Renal cortical epithelial cell (primary cell): ENCODE results near the gene PMEPA1. TPM values are rescaled to one million over a fixed set of nuclear protein-coding genes. Genes with fewer than 3 reads are reported as not detected.
A peak's percentile ranks its signal among the peaks of the same experiment; 100 is the strongest.

ENCODE experiments used
- DNase-seq: peaks from one replicate; pipeline ENCODE4 v3.0.0-alpha.2; 2011; ENCODE audit warnings: low read depth
- total RNA-seq: library from RNA; depleted of rRNA; stranded (reverse); fragments of >200 nt; gene quantifications from 2 replicates; pipeline ENCODE4 v1.2.3, GENCODE V29; 2014

Gene PMEPA1
- total RNA-seq: 99.2 and 159 TPM in 2 replicates

- peak; percentile 80 for DNase-seq
These were observed at the start of gene PMEPA1 for GRCh38 chr20:57709823-57710799. PMEPA1 (minus strand) TSS chr20:57710015; CDS start chr20:57709582, 433 bp downstream.

DNA sequence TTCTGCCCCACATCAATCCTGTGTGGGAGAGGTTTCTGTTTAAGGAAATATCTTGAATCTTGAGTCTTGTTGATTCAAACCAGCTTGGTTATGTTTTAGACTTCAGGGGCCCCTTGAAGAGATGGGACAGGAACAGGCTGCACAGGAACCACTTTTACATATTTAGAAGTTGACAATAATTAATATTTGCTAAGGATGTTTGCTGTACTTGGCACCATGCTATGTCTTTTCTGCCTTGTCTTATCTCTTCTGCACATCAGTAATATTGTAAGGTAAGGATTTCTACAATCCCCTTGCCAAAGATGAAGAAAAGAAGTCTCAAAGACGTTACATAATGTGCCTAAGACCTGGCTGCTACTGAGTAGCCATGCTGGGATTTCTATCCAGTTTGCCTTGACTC lies 48.0 kb upstream of the PMEPA1 start:
- no peak for DNase-seq

DNA sequence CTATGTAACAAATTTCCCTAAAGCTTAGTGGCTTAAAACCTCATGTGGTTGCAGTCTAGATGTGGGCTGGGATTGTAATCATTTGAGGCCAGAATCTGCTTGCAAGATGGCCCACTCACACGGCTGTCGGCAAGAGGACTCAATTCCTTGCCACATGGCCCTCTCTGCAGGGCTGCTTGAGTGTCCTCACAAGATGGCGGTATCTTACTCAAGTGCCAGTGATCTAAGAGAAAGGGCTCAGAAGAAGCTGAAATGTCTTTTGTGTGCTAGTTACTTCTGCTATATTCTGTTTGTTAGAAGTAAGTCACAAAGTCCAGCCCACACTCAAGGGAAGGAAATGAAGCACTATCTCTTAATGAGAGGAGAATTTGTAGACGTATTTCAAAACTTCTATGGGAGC lies 47.1 kb upstream of the PMEPA1 start:
- no peak for DNase-seq

DNA sequence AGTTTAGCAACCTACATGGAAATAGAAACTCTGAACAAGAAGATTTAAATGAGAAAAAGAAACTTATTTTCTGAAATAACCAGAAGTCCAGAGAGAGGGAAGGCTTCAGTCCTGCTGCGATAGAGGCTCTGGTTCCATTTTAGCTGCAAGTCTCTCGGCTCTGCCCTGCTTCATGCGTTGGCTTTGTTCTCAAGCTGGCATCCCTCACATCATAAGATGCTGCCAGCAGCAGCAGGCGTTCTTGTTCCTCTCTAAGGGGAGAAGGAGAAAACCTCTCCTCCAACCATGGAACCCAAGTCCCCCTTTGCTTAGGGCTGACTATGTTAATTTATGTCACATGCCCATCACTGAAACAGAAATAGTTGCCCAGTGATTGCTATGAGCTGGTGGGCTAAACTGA lies 46.4 kb upstream of the PMEPA1 start:
- DNase-seq: no peak

DNA sequence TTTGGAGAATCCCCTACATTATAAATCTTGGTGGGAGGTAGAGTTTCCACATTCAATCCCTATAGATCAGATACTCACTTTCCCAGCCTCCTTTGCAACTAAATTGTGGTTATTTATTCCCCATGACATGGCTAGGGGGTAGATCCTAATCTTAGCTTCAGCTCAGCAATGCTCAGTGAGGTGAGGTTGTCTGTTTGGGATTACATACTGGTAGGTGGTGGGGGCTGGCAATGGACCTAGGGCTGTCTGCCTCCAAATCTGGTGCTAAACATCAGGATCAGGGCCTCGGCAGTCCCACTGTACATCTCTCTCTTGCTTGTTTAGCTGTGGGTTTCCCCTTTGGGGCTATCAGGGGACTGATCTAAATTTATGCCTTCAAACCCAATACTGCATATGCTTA lies 45.8 kb upstream of the PMEPA1 start:
- DNase-seq: no peak

DNA sequence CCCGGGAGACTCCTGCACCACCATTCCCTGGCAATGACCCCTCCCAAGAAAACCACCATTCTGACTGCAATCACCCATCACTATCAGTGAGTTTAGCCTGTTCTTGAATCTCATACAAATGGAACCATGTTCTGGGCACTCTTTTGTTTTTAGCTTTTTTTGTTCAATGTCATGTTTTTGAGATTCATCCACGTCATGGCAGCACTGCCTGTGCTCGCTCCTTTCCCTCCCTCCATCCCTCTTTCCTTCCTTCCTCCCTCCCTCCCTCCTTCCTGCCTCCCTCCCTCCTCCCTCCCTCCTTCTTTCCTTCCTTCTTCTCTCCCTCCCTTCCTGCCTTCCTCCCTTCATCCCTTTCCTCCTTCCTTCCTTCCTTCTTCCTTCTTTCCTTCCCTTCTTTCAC lies 44.4 kb upstream of the PMEPA1 start:
- DNase-seq: no peak

- no peak for DNase-seq
These were observed 43.7 kb upstream of the PMEPA1 start for GRCh38 chr20:57753332-57754164.

GRCh38 chr20:57751411-57751810 lies 41.6 kb upstream of the PMEPA1 start:
- DNase-seq: no peak

DNA sequence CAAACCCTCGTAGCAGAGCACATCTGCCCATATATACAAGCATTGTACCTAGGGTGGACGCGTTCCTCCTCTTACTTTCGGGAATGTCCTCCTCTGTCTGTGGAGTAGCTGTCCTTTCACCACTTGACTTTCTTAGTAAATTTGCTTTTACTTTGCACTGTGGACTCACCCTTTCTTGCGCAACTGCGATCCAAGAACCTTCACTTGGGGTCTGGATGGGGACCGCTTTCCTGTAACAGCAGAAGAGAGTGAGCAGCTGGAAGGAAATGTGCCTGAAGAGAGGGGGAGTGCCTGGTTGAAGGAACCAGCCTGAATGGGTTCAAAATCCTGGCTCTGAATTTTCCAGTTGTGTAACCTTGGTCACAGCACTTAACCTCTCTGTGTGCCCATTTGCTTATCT lies 40.1 kb upstream of the PMEPA1 start:
- DNase-seq: no peak

- DNase-seq: peak; percentile 41
These were observed 39.4 kb upstream of the PMEPA1 start for GRCh38 chr20:57749131-57749690.

- DNase-seq: peak; percentile 93
These were observed 38.9 kb upstream of the PMEPA1 start for GRCh38 chr20:57748601-57749130.

- DNase-seq: no peak
These were observed 38.2 kb upstream of the PMEPA1 start for GRCh38 chr20:57747861-57748481.

- DNase-seq: no peak
These were observed 37.1 kb upstream of the PMEPA1 start for GRCh38 chr20:57746832-57747404.

- no peak for DNase-seq
These were observed 36.4 kb upstream of the PMEPA1 start for GRCh38 chr20:57746201-57746600.

DNA sequence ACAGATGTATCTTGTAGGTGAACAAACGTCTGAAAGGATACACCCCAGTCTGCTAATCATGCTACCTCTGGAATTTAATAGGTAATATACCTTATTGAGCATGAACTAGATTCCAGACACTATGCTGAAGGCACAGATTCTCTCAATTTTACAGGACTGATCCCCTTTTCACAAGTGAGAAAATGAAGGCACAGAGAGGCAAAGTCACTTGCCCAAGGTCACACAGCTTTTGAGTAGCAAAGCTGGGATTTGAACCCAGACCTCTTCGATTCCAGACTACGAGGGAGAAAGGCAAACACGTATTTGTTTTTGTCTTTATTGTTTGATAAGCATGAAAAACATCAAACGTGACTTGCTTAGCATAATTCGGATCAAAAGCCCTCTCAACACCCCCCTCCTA lies 34.4 kb upstream of the PMEPA1 start:
- no peak for DNase-seq

- no peak for DNase-seq
These were observed 33.8 kb upstream of the PMEPA1 start for GRCh38 chr20:57743450-57744095.

- DNase-seq: no peak
These were observed 32.8 kb upstream of the PMEPA1 start for GRCh38 chr20:57742507-57743181.

DNA sequence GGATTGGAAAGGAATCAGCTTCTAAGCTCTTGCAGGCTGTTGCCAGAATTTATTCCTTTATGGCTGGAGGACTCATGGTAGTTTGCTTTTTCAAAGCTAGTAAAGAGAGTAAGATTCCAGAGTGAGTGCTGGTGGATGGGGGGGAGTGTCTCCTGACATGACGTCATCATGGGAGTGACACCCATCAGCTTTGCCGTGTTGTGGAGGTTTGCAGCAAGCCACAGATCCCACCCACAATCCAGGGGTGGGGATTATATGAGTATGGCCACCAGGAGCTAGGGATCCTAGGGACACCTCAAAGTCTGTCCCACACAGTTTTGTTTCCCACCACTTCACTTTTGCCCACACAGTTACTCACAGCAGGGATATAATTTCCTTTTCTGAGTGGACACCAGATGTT lies 28.7 kb upstream of the PMEPA1 start:
- DNase-seq: no peak

GRCh38 chr20:57738053-57738452 lies 28.2 kb upstream of the PMEPA1 start:
- DNase-seq: no peak

- no peak for DNase-seq
These were observed 27.5 kb upstream of the PMEPA1 start for GRCh38 chr20:57737349-57737748.
